ENCODE results near the gene CALCOCO2. TPM values are rescaled to one million over a fixed set of nuclear protein-coding genes. Genes with fewer than 3 reads are reported as not detected.

CALCOCO2 gene
- total and polyA plus RNA-seq, 2 of the 13 experiments (the other 11 are each of a cell fraction or from before 2014, with no cell fraction given) = 72.9 to 111 TPM

DNA sequence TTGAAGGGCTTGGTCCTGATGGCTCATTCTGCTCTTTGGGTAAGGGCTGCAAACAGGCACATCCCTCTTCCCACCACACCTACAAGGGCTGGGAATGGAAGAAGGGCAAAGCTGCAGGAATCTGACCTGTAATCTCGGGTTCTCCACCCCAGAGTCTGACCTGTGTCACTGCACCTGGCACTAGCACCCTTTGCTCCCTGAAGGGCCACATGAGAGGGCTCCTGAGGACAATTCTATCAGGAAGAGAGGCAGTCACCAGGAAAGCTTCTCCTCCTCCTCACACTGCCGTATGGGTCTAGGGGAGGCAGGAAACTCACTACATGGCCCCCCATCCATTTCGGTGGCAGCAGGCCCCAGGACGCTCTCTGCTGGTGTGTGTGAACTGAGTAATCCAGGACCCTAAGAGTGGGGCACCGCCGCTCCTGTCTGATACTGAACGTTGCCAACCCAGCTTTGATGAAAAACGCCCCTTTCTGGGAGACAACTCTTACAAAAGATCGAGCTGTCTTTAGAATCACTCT is 40.2 kb upstream of the CALCOCO2 start (continued):
- TF ChIP-seq, protein P1, sequence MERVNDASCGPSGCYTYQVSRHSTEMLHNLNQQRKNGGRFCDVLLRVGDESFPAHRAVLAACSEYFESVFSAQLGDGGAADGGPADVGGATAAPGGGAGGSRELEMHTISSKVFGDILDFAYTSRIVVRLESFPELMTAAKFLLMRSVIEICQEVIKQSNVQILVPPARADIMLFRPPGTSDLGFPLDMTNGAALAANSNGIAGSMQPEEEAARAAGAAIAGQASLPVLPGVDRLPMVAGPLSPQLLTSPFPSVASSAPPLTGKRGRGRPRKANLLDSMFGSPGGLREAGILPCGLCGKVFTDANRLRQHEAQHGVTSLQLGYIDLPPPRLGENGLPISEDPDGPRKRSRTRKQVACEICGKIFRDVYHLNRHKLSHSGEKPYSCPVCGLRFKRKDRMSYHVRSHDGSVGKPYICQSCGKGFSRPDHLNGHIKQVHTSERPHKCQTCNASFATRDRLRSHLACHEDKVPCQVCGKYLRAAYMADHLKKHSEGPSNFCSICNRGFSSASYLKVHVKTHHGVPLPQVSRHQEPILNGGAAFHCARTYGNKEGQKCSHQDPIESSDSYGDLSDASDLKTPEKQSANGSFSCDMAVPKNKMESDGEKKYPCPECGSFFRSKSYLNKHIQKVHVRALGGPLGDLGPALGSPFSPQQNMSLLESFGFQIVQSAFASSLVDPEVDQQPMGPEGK (CRISPR knock-in tag; IDR thresholded peaks at IDR 0.05) = peak; percentile 9; the same call in 1 of the 2 replicates
- TF ChIP-seq, protein P2, sequence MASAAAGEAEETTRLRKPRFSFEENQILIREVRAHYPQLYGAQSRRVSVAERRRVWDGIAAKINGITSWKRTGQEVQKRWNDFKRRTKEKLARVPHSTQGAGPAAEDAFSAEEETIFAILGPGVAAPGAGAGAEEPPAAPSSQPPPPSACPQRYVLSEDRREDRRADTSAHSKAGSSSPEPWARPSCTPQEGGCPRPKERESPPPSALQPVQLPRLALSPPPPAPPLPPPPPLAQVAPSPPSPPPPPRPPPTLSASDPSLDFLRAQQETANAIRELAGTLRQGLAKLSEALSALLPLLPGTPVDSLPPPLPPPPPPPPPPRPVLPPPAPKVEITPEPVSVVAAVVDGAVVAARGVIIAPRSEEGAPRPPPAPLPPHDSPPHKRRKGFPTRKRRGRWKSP (CRISPR knock-in tag; IDR thresholded peaks at IDR 0.05) = 0 out of 2 replicates have a peak, but pooled peaks have one; percentile 51
- TF ChIP-seq ZNF891 (CRISPR knock-in tag; IDR thresholded peaks at IDR 0.05) = peak; percentile 12; the same call in 1 of the 2 replicates

DNA sequence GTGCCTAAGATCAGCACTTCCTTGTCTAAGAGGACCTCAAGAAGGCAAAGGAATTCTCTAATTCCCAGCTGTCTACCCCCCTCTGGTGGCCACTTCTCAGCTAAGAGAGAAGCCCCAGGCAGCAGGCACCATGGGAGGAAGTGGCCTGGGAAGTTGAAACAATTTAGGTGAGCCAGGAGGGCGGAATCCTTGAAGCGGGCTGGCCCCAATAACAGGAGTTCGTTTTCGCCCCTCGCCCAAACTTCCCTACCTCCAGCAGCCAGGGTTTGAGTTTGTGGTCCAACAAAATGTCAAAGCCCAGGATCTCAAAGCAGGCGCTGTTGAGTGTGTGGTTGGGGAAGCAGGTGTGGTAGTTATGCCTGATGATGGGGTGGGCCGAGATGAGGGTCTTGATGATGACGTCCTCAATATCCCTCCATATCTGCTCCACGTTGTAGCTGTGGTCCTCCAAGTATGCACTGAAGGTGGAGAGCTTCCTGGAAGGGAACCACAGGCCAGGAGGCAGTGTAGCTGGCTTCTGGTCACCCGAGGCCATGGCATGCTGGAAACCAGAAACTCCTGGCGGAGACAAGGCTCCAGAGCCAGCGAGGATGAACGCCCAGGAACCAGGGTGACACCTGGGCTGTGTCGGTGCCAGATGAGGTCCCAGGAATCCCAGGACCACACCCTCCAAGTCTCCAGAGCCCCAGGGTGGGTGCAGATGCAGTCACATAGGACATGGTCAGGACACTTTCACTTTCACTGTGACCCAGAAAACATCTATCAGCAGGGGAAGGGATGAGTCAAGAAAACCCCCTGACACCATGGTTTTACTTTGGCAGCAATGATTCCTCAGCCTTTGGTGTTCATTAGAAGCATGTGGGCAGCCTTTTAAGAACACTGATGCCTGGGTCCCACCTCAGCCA is 39.5 kb upstream of the CALCOCO2 start:
- ChIA-PET POLR2A (interaction anchor here (1.1 to 1.4 kb wide), 3 partner anchors 10 to 101 kb away, joined by 3 to 5 read pairs (median 5); partner anchors contain the start of gene ATP5MC1), CTCF (ENCODE audit: low intra/inter-chr PET ratio, low total read pairs) (interaction anchor here (1.1 to 3.6 kb wide), 8 partner anchors 14 to 120 kb away, joined by 3 to 37 read pairs (median 10); partner anchors contain the start of gene PRAC2)
- peak; percentile 71 for ATAC-seq
- peaks cover 1 to 11% of the 10 kb centered on the region in 2 experiments; a peak in 2 of 5 replicates for H3K27me3 ChIP-seq (ENCODE audit: control insufficient read depth in 1 of 2, insufficient read depth in 2 of 2, low read length in 2 of 2)
- H3K9me3 ChIP-seq (ENCODE audit: low read length) = no peaks in the 10 kb centered on the region
- H2AFZ ChIP-seq (ENCODE audit: low read length) = peak overlapping the region; percentile 78
- no peak overlapping the region for H3K27ac ChIP-seq (ENCODE audit: extremely low read length, insufficient read depth, low read length)
- in situ Hi-C loops (cut with HindIII; ENCODE audit: extremely low pct_ligation_motif_present, low pct_unique_long_range_greater_than_20kb) (loop anchor here (5.0 kb wide), 1 partner anchor 119 kb away; no protein-coding TSS in a partner anchor), intact Hi-C loops (cut with micrococcal nuclease; ENCODE audit: unreplicated experiment) (loop anchor here (1.0 to 2.0 kb wide), 3 partner anchors 67 to 120 kb away; no protein-coding TSS in a partner anchor)
- peak overlapping the region; percentile 94 for H3K4me2 ChIP-seq (ENCODE audit: low read depth, low read length)
- BruUV-seq (replicated peaks) = no TSS peak
- H4K20me1 ChIP-seq (ENCODE audit: insufficient read depth, low read length) = no peaks in the 10 kb centered on the region
- H3K79me2 ChIP-seq (ENCODE audit: insufficient read depth, low read length) = no peaks in the 10 kb centered on the region
- peak overlapping the region; percentile 34 to 70 (median 58) for H3K4me3 ChIP-seq (replicated peaks in 1 of 3; ENCODE audit: insufficient read depth in 1 of 3, low read depth in 2 of 3, low read length in 3 of 3)
- peak overlapping the region; percentile 57 for H3K9ac ChIP-seq (ENCODE audit: insufficient read depth, low read depth, low read length)
- WGBS (ENCODE audit: low lambda C conversion rate) = 23% methylated on average over 14 of the region's 14 CpGs
- peaks cover 61% of the 10 kb centered on the region for H3K4me1 ChIP-seq (ENCODE audit: insufficient read depth, low read length)
- FAIRE-seq = peak; percentile 68
- peak; percentile 80 for DNase-seq (ENCODE audit: low spot score)
- no peaks in the 10 kb centered on the region for H3K36me3 ChIP-seq (replicated peaks in 1 of 2; ENCODE audit: control insufficient read depth in 1 of 2, insufficient read depth in 2 of 2, low read length in 2 of 2)
- TF ChIP-seq KDM4B (CRISPR knock-in tag; IDR thresholded peaks at IDR 0.05) (no peak), ZNF350 (CRISPR knock-in tag; IDR thresholded peaks at IDR 0.05; ENCODE audit: borderline replicate concordance, low read depth) (peak; percentile 32; the same call in 1 of the 2 replicates), KLF16 (CRISPR knock-in tag; IDR thresholded peaks at IDR 0.05) (no peak)
- TF ChIP-seq, protein P3, sequence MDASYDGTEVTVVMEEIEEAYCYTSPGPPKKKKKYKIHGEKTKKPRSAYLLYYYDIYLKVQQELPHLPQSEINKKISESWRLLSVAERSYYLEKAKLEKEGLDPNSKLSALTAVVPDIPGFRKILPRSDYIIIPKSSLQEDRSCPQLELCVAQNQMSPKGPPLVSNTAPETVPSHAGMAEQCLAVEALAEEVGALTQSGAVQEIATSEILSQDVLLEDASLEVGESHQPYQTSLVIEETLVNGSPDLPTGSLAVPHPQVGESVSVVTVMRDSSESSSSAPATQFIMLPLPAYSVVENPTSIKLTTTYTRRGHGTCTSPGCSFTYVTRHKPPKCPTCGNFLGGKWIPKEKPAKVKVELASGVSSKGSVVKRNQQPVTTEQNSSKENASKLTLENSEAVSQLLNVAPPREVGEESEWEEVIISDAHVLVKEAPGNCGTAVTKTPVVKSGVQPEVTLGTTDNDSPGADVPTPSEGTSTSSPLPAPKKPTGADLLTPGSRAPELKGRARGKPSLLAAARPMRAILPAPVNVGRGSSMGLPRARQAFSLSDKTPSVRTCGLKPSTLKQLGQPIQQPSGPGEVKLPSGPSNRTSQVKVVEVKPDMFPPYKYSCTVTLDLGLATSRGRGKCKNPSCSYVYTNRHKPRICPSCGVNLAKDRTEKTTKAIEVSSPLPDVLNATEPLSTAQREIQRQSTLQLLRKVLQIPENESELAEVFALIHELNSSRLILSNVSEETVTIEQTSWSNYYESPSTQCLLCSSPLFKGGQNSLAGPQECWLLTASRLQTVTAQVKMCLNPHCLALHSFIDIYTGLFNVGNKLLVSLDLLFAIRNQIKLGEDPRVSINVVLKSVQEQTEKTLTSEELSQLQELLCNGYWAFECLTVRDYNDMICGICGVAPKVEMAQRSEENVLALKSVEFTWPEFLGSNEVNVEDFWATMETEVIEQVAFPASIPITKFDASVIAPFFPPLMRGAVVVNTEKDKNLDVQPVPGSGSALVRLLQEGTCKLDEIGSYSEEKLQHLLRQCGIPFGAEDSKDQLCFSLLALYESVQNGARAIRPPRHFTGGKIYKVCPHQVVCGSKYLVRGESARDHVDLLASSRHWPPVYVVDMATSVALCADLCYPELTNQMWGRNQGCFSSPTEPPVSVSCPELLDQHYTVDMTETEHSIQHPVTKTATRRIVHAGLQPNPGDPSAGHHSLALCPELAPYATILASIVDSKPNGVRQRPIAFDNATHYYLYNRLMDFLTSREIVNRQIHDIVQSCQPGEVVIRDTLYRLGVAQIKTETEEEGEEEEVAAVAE (CRISPR knock-in tag; IDR thresholded peaks at IDR 0.05; ENCODE audit: borderline replicate concordance) = no peak
- TF ChIP-seq, protein P4, sequence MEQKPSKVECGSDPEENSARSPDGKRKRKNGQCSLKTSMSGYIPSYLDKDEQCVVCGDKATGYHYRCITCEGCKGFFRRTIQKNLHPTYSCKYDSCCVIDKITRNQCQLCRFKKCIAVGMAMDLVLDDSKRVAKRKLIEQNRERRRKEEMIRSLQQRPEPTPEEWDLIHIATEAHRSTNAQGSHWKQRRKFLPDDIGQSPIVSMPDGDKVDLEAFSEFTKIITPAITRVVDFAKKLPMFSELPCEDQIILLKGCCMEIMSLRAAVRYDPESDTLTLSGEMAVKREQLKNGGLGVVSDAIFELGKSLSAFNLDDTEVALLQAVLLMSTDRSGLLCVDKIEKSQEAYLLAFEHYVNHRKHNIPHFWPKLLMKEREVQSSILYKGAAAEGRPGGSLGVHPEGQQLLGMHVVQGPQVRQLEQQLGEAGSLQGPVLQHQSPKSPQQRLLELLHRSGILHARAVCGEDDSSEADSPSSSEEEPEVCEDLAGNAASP (CRISPR knock-in tag; IDR thresholded peaks at IDR 0.05; ENCODE audit: borderline replicate concordance) = peak; percentile 44; the same call in 1 of the 2 replicates
